SK-N-SH (cell line): ENCODE data around the gene SLIT2. TPM values are rescaled to one million over a fixed set of nuclear protein-coding genes. Genes with fewer than 3 reads are reported as not detected.

ENCODE experiments used
- CTCF ChIA-PET: fragments of 300-600, 350-600 bp; formaldehyde crosslinking; extraction: SDS; loops from one replicate; lab custom pipeline; 2021; lab: Yijun Ruan, JAX
- POLR2A ChIA-PET: fragments of 350-600 bp; sonication (Branson Sonifier 250); formaldehyde crosslinking; extraction: SDS; loops from one replicate; lab custom pipeline; 2020; ENCODE audit warnings: antibody characterized with exemption, inconsistent platforms; lab: Yijun Ruan, JAX
- DNase-seq: peaks from one replicate; pipeline ENCODE4 v3.0.0; 2012
- H2AFZ ChIP-seq: fragments of 200-600 bp; sonication (generic); 2 replicates; pipeline ENCODE4 v1.8.1; 2016; ENCODE audit warnings: antibody characterized with exemption, mild to moderate bottlenecking, low read depth
- H3F3A ChIP-seq: fragments of 200-600 bp; sonication (generic); replicated peaks from 2 replicates; pipeline ENCODE3; 2016; ENCODE audit warnings: antibody characterized with exemption, mild to moderate bottlenecking; ENCODE audit not compliant: insufficient read depth
- H3K27ac ChIP-seq, 2 experiments: fragments of 200-500 bp in 1 of 2; fragments of 200-600 bp in 1 of 2; sonication (Bioruptor generic) in 1 of 2; sonication (generic), shearing (Covaris generic) in 1 of 2; 2 replicates each; pipeline versions ENCODE4 v1.5.1 to v1.6.1; 2014 to 2016; ENCODE audit warnings: low read depth in 2 of 2, inconsistent platforms in 1 of 2, low read length in 1 of 2, mild to moderate bottlenecking in 1 of 2, mixed read lengths in 1 of 2
- H3K27me3 ChIP-seq: fragments of 200-600 bp; sonication (generic), shearing (Covaris generic); 2 replicates; pipeline ENCODE4 v1.6.1; 2016; ENCODE audit warnings: mixed run types; ENCODE audit not compliant: insufficient read depth
- H3K36me3 ChIP-seq, 2 experiments: fragments of 200-500 bp in 1 of 2; fragments of 200-600 bp in 1 of 2; sonication (Bioruptor generic) in 1 of 2; sonication (generic) in 1 of 2; replicated peaks in 1 of 2; 2 replicates each; pipeline versions ENCODE3 to v1.5.1; 2014 to 2016; ENCODE audit warnings: low read length in 1 of 2, mild to moderate bottlenecking in 1 of 2; ENCODE audit not compliant: insufficient read depth in 2 of 2, control insufficient read depth in 1 of 2
- H3K4me1 ChIP-seq, 2 experiments: fragments of 200-500 bp in 1 of 2; fragments of 200-600 bp in 1 of 2; sonication (Bioruptor generic) in 1 of 2; sonication (generic), shearing (Covaris generic) in 1 of 2; 2 replicates each; pipeline versions ENCODE4 v1.5.1 to v1.6.1; 2014 to 2016; ENCODE audit warnings: low read depth in 1 of 2, low read length in 1 of 2, mixed run types in 1 of 2; ENCODE audit not compliant: insufficient read depth in 2 of 2, control insufficient read depth in 1 of 2
- H3K4me2 ChIP-seq: fragments of 200-600 bp; sonication (generic), shearing (Covaris generic); 2 replicates; pipeline ENCODE4 v1.6.1; 2017; ENCODE audit warnings: mixed run types
- H3K4me3 ChIP-seq, 2 experiments: fragments of 200-500 bp in 1 of 2; fragments of 200-600 bp in 1 of 2; sonication (Bioruptor generic) in 1 of 2; sonication (generic), shearing (Covaris generic) in 1 of 2; 2 replicates each; pipeline versions ENCODE4 v1.5.1 to v1.8.1; 2014 to 2016; ENCODE audit warnings: low read depth in 2 of 2, inconsistent platforms in 1 of 2, low read length in 1 of 2, mild to moderate bottlenecking in 1 of 2, mixed read lengths in 1 of 2, moderate library complexity in 1 of 2
- H3K79me2 ChIP-seq: fragments of 200-600 bp; sonication (generic); 2 replicates; pipeline ENCODE4 v1.8.1; 2017; ENCODE audit warnings: mild to moderate bottlenecking; ENCODE audit not compliant: insufficient read depth
- H3K9ac ChIP-seq: fragments of 200-600 bp; sonication (generic); 2 replicates; pipeline ENCODE4 v1.6.1; 2017; ENCODE audit warnings: mixed run types
- H3K9me2 ChIP-seq: fragments of 200-600 bp; sonication (generic); 2 replicates; pipeline ENCODE4 v1.6.1; 2017; ENCODE audit warnings: mixed run types
- H3K9me3 ChIP-seq: fragments of 200-600 bp; sonication (generic); 2 replicates; pipeline ENCODE4 v1.6.1; 2017; ENCODE audit warnings: mixed run types, mild to moderate bottlenecking, moderate library complexity
- H4K20me1 ChIP-seq: fragments of 200-600 bp; sonication (generic); 2 replicates; pipeline ENCODE4 v1.6.1; 2017; ENCODE audit warnings: mild to moderate bottlenecking, mixed run types; ENCODE audit not compliant: insufficient read depth
- CHD2 ChIP-seq: fragments of 150-350 bp; IDR thresholded peaks from 2 replicates; pipeline ENCODE4 v1.6.1; 2018; ENCODE audit warnings: low read length; ENCODE audit not compliant: partially characterized antibody
- CTCF ChIP-seq: fragments of 200-600 bp; sonication (generic); IDR thresholded peaks from 2 replicates; pipeline ENCODE4 v1.6.1; 2017; ENCODE audit warnings: antibody characterized with exemption, mild to moderate bottlenecking, moderate library complexity
- ELF1 ChIP-seq: IDR thresholded peaks from 2 replicates; pipeline ENCODE4 v1.4.0; 2012
- EP300 ChIP-seq, 2 experiments: IDR thresholded peaks; 2 replicates each; pipeline versions ENCODE4 v1.4.0 to v1.6.1; 2012; ENCODE audit warnings: borderline replicate concordance in 1 of 2, low read depth in 1 of 2, low read length in 1 of 2
- FOSL2 ChIP-seq: IDR thresholded peaks from 2 replicates; pipeline ENCODE4 v1.4.0; 2012; ENCODE audit warnings: low read depth, mild to moderate bottlenecking, moderate library complexity, borderline replicate concordance
- FOXJ3 ChIP-seq: sonication (generic); formaldehyde crosslinking; IDR thresholded peaks from 2 replicates; pipeline ENCODE4 v1.5.1; 2020; ENCODE audit warnings: mild to moderate bottlenecking, missing genetic modification reagents
- FOXM1 ChIP-seq: IDR thresholded peaks from 2 replicates; pipeline ENCODE4 v1.4.0; 2012; ENCODE audit warnings: low read depth, mild to moderate bottlenecking
- MAX ChIP-seq: IDR thresholded peaks from 2 replicates; pipeline ENCODE4 v1.4.0; 2012; ENCODE audit warnings: low read depth
- MEF2A ChIP-seq: IDR thresholded peaks from 2 replicates; pipeline ENCODE4 v1.4.0; 2012; ENCODE audit warnings: low read depth, borderline replicate concordance
- MXI1 ChIP-seq: IDR thresholded peaks from 2 replicates; pipeline ENCODE4 v1.6.1; 2012; ENCODE audit warnings: mild to moderate bottlenecking, low read depth, low read length, improper control_type of control experiment
- NFIC ChIP-seq: IDR thresholded peaks from 2 replicates; pipeline ENCODE4 v1.4.0; 2012; ENCODE audit warnings: borderline replicate concordance
- NRF1 ChIP-seq: IDR thresholded peaks from 2 replicates; pipeline ENCODE4 v1.6.1; 2012; ENCODE audit warnings: low read depth, mild to moderate bottlenecking, low read length
- PBX3 ChIP-seq: IDR thresholded peaks from 2 replicates; pipeline ENCODE4; 2012
- POLR2AphosphoS5 ChIP-seq: IDR thresholded peaks from 2 replicates; pipeline ENCODE4 v1.6.1; 2012; ENCODE audit warnings: low read depth, low read length
- RCOR1 ChIP-seq: fragments of 150-350 bp; IDR thresholded peaks from 2 replicates; pipeline ENCODE4 v1.6.1; 2017; ENCODE audit warnings: antibody characterized with exemption, low read length
- RFX5 ChIP-seq: IDR thresholded peaks from 2 replicates; pipeline ENCODE4 v1.6.1; 2012; ENCODE audit warnings: mild to moderate bottlenecking, improper control_type of control experiment, low read length
- RXRA ChIP-seq: IDR thresholded peaks from 2 replicates; pipeline ENCODE4 v1.4.0; 2012; ENCODE audit warnings: low read depth, mild to moderate bottlenecking, borderline replicate concordance
- SIN3A ChIP-seq: IDR thresholded peaks from 2 replicates; pipeline ENCODE4 v1.6.1; 2012; ENCODE audit warnings: low read depth, mild to moderate bottlenecking, low read length, moderate library complexity, borderline replicate concordance
- SMC3 ChIP-seq: IDR thresholded peaks from 2 replicates; pipeline ENCODE4 v1.6.1; 2012; ENCODE audit warnings: low read depth, low read length, improper control_type of control experiment
- TAF1 ChIP-seq: IDR thresholded peaks from 2 replicates; pipeline ENCODE4 v1.6.1; 2012; ENCODE audit warnings: low read depth, mild to moderate bottlenecking, low read length, moderate library complexity, borderline replicate concordance
- TCF12 ChIP-seq: IDR thresholded peaks from 2 replicates; pipeline ENCODE4 v1.4.0; 2012
- TEAD4 ChIP-seq: IDR thresholded peaks from 2 replicates; pipeline ENCODE4 v1.4.0; 2012; ENCODE audit warnings: mild to moderate bottlenecking, borderline replicate concordance; ENCODE audit not compliant: insufficient read depth
- ZBTB33 ChIP-seq: IDR thresholded peaks from 2 replicates; pipeline ENCODE4 v1.4.0; 2012; ENCODE audit warnings: low read depth, borderline replicate concordance
- whole genome bisulfite sequencing: methylation state at CpG from one replicate; pipeline ENCODE4 v1.1.6; 2017; ENCODE audit warnings: low lambda C conversion rate; 5-methylcytosine and 5-hydroxymethylcytosine counted together
- polyA plus RNA-seq, 3 experiments: library from polyadenylated mRNA; depleted of rRNA; stranded (reverse); fragments of >200 nt; gene quantifications; 2 replicates each; pipeline ENCODE4 v1.2.3, GENCODE V29; 2012

SLIT2 gene
- polyA plus RNA-seq, 1 of the 3 experiments (the other 2 are of a cell fraction), result 68.7 TPM

GRCh38 chr4:20283039-20283438, 31.3 kb downstream of the SLIT2 start:
- H3K4me2 ChIP-seq, result no peak overlapping the region
- CTCF ChIA-PET, result interaction anchor here (1.4 kb wide), 1 partner anchor 16 kb away, joined by 4 read pairs; no protein-coding TSS in a partner anchor
- no peaks in the 10 kb centered on the region for H3K9me3 ChIP-seq
- TF ChIP-seq MAX (no peak), MXI1 (no peak), MEF2A (no peak), SMC3 (no peak)
- no peak overlapping the region for H3K9ac ChIP-seq
- POLR2A ChIA-PET, result no interaction called here
- no peaks in the 10 kb centered on the region for H3K9me2 ChIP-seq
- WGBS, result 74% methylated on average over 4 of the region's 4 CpGs
- H3K27me3 ChIP-seq, result no peaks in the 10 kb centered on the region
- no peaks in the 10 kb centered on the region for H4K20me1 ChIP-seq
- peaks cover 7 to 10% of the 10 kb centered on the region in 2 experiments for H3K36me3 ChIP-seq
- no peak overlapping the region for H2AFZ ChIP-seq
- H3K27ac ChIP-seq, result no peak overlapping the region
- peaks cover 6% of the 10 kb centered on the region for H3F3A ChIP-seq
- no peak for DNase-seq
- peaks cover 82% of the 10 kb centered on the region for H3K79me2 ChIP-seq
- no peak overlapping the region for H3K4me3 ChIP-seq
- H3K4me1 ChIP-seq, result peaks cover 0 to 17% of the 10 kb centered on the region in 2 experiments; a peak in 2 of 4 replicates

GRCh38 chr4:20284990-20285389, 33.3 kb downstream of the SLIT2 start:
- CTCF ChIA-PET, result interaction anchor here (0.9 to 1.0 kb wide), 2 partner anchors 14 to 20 kb away, joined by 3 read pairs; no protein-coding TSS in a partner anchor
- Histone ChIP-seq H3K27ac (peak overlapping the region in 1 of 2 experiments; percentile 46; a peak in 2 of 4 replicates), H3K36me3 (peaks cover 0 to 10% of the 10 kb centered on the region in 2 experiments), H3K4me2 (no peak overlapping the region), H3K79me2 (peaks cover 72% of the 10 kb centered on the region), H2AFZ (no peak overlapping the region), H3K4me1 (peaks cover 0 to 30% of the 10 kb centered on the region in 2 experiments; a peak in 2 of 4 replicates), H4K20me1 (no peaks in the 10 kb centered on the region), H3K9ac (no peak overlapping the region), H3K9me2 (no peaks in the 10 kb centered on the region), H3K27me3 (no peaks in the 10 kb centered on the region), H3K9me3 (no peaks in the 10 kb centered on the region), H3K4me3 (no peak overlapping the region), H3F3A (peaks cover 21% of the 10 kb centered on the region)
- WGBS, result 81% methylated on average over 1 of the region's 1 CpG
- DNase-seq, result no peak
- POLR2A ChIA-PET, result no interaction called here
- TF ChIP-seq TCF12 (peak; percentile 59; the same call in 1 of the 2 replicates), FOXM1 (no peak), MAX (no peak), TEAD4 (no peak), POLR2AphosphoS5 (no peak), SIN3A (no peak; the same call in 1 of the 2 replicates), CTCF (no peak), RXRA (no peak), PBX3 (peak; percentile 69), ZBTB33 (no peak), RFX5 (no peak), FOXJ3 (CRISPR knock-in tag) (no peak), NRF1 (no peak), TAF1 (no peak), CHD2 (no peak), SMC3 (no peak), EP300 (IDR thresholded peaks at IDR 0.05; ENCODE audit: borderline replicate concordance in 1 of 2, low read depth in 1 of 2, low read length in 1 of 2) (no peak), FOSL2 (peak; percentile 65; the same call in 1 of the 2 replicates), RCOR1 (no peak), NFIC (no peak), ELF1 (no peak)
